Urothelium cell line (cell line): ENCODE data around the gene RARG.
"Not testable (repeated sequence)": the region's sequence is repeated elsewhere in the genome, so short reads cannot be mapped to it uniquely, and the experiment has no call there.

Experiments
- DNase-seq: peaks from one replicate; pipeline ENCODE4 v3.0.0; 2011; ENCODE audit warnings: low spot score, mixed read lengths
- FAIRE-seq: peaks from 2 replicates; lab custom pipeline; 2011; peaks lifted over from hg19 to GRCh38; lab: Jason Lieb, UNC

Gene RARG

GRCh38 chr12:53193040-53193439, 39.0 kb downstream of the RARG start:
- FAIRE-seq = no peak

GRCh38 chr12:53192531-53193021, 39.4 kb downstream of the RARG start:
- FAIRE-seq (no peak), DNase-seq (no peak)

More at GRCh38 chr12:53193040-53193439, 39.0 kb downstream of the RARG start:
- no peak for DNase-seq

GRCh38 chr12:53191885-53192530, 40.0 kb downstream of the RARG start:
- DNase-seq = no peak
- no peak for FAIRE-seq

DNA sequence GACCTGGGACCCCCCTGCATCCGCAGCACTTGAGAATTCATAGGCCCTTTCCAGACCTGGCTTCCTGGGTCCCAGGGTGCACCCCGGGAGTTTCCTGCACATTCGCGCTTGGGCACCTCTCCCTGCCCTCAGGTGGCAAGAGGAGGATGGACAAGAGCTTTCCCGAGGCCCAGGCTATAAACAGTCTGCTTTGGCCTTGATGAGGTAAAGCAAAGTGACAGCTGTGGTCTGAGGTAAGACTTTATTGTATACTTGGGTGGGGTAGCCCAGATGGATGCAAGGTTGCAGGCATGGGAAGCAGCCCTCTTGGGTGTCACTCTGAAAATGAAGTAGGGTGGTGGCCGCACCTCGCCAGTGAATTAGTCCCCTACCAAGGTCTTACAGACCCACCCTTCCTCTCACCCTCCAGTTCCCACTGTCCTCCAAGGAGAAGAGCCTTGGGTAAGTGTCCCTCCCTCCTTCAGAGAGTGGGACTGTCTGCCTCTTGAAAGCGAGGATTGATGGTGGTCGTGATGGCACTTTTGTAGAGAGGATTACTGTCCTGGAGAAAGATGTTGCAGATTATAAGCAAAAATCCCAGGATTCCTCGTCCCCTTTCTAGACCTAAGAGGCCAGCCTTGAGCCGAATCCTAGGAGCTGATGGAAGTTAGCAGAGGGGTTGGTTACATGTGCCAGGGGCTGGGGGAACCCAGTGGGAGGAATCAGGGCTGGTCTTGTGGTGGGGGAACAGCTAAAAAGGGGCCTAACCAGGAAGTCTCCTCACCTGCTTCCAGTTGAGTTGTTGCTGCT, 40.7 kb downstream of the RARG start:
- DNase-seq (no peak), FAIRE-seq (no peak)

DNA sequence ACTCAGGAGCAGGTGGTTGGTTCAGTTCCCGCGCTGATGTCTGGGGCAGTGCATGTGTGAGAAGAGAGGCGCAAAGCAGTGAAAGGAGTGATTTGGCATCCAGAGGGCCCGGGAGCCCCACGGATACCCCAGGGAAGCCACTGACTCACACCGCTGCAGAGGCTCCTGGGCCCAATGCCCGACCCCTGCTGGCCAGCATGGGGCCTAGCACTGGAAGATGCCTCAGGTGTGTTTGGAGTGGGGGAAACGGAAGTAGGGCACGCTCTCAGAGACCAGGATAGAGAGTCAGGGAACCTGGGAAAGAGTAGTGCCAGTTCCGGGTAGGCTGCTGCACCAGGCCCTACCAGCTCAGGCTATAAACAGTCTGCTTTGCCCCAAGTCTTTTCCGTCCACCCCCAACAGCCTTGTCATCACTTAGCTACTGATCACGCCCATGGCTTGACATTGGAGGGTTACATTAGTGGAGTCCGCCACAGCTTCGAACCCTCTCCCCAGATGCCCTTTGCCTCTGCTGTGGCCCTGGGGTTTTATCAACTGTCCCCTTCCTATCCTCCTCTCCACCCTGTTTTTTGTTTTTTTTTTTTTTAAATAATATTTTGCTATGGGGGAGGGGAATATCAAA, 41.8 kb downstream of the RARG start:
- peak; percentile 60 for DNase-seq
- no peak for FAIRE-seq

- DNase-seq (no peak), FAIRE-seq (no peak)
Measured at GRCh38 chr12:53187145-53187899, 44.7 kb downstream of the RARG start.

GRCh38 chr12:53186745-53187144, 45.3 kb downstream of the RARG start:
- DNase-seq = no peak
- FAIRE-seq = no peak

GRCh38 chr12:53185582-53186153, 46.3 kb downstream of the RARG start:
- no peak for DNase-seq
- no peak for FAIRE-seq

- FAIRE-seq = no peak
Measured at GRCh38 chr12:53184828-53185227, 47.2 kb downstream of the RARG start.

DNA sequence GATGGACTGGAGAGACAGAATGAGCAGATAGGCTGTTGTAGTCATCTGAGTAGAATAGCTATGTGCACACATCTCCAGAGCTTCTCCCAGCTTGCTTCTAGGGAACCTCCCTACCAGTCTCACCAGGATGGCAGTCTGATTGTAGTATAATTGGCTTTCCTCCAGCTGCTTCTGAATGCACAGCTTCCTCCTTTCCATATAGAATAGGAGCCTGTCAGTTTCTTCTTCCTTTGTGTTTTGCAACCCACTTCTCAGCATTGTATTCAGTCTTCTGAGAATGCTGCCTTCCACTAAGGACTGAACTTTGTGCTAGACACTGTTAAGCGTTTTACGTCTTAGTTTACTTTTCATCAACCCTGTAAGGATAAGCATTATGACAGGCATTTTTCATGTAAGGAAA, 49.1 kb downstream of the RARG start:
- DNase-seq (no peak), FAIRE-seq (no peak)

More at GRCh38 chr12:53184828-53185227, 47.2 kb downstream of the RARG start:
- no peak for DNase-seq

DNA sequence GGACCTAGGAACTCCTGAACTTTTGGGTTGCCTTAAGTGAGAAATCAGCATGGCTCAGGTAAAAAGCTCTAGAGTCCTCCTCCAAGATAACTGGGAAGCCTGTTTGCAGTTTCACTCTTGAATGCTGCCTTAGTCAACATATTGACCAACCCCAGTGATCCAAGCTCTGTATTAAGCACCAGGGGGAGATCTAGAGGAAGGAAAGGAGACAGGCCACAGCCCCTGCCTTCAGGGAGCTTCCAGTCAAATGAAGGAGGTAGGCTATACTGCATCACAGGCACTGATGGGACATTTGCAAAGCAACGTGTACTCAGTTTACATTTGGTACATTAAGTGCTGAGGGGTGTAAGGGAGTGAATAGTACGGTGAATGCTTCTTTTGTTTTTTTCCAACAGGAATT, 50.1 kb downstream of the RARG start:
- FAIRE-seq (no peak), DNase-seq (no peak)

DNA sequence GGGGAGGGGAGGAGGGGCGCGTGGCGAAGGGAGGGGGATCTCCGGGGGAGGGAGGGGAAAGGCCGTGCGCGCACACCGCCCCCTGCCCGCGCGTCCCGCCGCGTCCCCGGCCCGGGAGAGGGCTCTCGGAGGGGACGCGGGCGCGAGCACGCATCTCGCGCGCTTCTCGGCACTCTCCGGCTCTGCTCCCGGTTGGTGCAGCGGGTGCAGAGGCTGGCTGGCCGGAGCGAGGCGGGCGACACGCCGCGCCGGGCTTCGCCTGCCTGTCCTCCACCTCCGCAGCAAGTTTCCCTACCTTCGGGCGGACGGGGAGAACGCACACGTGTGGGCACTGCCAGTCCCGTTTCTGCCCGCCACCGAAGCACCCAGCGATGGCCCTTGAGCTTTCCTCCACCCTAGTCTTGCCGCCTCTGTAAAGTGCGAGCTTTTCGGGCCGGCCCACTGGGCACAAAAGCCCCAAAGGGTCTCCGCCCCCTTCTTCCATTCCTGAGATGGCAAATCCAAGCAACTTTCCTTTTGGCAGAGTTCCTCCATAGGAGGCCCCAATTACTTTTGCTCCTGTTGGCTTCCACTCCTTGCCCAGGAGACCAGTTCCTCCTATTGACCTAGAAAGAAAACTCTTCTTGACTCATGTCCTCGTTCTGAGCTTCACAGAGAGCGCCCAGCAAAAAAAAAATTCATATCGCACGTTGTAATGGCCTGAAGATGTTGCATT, 50.9 kb downstream of the RARG start:
- FAIRE-seq = peak; percentile 82
- DNase-seq = peak; percentile 94

GRCh38 chr12:53180220-53180930, 51.6 kb downstream of the RARG start, which contains the start of the genes CSAD and ZNF740:
CSAD (minus strand) TSS chr12:53180925; CDS start chr12:53173470, 7,455 bp downstream.
ZNF740 (plus strand) TSS chr12:53180722; CDS start chr12:53181984, 1,262 bp downstream.
- peak; percentile 68 for FAIRE-seq
- peak; percentile 99 for DNase-seq

GRCh38 chr12:53179687-53180219, 52.3 kb downstream of the RARG start:
- peak; percentile 47 for DNase-seq
- FAIRE-seq = no peak

- not testable (repeated sequence) for FAIRE-seq
Measured at GRCh38 chr12:53178803-53179202, 53.2 kb downstream of the RARG start.

GRCh38 chr12:53177447-53177846, 54.6 kb downstream of the RARG start:
- DNase-seq, FAIRE-seq: not testable (repeated sequence)

More at GRCh38 chr12:53178803-53179202, 53.2 kb downstream of the RARG start:
- DNase-seq = not testable (repeated sequence)

DNA sequence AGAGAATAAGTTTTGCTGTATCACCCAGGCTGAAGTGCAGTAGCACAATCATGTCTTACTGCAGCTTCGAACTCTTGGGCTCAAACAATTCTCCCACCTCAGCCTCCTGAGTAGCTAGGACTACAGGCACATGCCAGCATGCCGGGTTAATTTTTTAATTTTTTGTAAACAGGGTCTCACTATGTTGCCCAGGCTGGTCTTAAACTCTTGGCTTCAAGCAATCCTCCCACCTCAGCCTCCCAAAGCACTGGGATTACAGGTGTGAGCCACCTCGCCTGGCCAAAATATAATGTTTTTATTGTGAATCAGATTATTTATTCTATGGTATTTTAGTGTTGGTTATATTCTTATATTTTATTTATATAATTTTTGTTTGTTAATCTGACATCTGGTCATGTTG, 55.3 kb downstream of the RARG start:
- FAIRE-seq (no peak), DNase-seq (no peak)

DNA sequence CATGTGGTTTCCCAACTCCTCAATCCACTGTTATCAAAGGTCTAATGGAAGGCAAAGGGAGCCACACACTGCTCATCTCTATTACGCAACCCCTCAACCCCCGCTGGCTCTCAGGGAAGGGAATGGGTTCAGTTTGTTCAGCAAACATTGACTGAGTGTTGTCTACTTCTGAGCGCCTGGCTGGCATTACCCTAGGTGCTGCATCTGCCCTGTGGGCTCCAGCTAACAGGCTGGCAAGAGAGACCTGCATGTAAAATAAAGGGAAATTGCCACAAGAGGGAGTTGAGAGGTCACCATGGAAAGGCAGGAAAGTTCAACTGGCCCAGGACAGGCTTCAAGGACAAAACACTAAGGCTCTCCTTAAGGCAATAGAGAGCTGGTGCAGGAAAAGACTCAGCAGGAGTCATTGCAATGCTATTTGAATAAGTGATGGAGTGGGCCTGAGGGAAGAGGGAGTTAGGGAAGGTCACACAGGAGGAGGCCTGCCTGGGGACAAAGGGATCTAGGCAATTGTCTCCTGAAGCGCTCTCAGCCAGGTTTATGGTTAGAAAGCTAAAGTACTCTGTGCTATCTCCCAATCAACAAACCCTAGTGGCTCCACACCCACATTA, 57.0 kb downstream of the RARG start:
- no peak for DNase-seq
- FAIRE-seq = no peak
